GM21367 (cell line): ENCODE results near the gene RPS17.

Source experiments
- ATAC-seq: cut with Tn5 transposase; IDR thresholded peaks from one replicate; pipeline ENCODE4 v1.9.1; 2021; ENCODE audit not compliant: unreplicated experiment

RPS17 gene

DNA sequence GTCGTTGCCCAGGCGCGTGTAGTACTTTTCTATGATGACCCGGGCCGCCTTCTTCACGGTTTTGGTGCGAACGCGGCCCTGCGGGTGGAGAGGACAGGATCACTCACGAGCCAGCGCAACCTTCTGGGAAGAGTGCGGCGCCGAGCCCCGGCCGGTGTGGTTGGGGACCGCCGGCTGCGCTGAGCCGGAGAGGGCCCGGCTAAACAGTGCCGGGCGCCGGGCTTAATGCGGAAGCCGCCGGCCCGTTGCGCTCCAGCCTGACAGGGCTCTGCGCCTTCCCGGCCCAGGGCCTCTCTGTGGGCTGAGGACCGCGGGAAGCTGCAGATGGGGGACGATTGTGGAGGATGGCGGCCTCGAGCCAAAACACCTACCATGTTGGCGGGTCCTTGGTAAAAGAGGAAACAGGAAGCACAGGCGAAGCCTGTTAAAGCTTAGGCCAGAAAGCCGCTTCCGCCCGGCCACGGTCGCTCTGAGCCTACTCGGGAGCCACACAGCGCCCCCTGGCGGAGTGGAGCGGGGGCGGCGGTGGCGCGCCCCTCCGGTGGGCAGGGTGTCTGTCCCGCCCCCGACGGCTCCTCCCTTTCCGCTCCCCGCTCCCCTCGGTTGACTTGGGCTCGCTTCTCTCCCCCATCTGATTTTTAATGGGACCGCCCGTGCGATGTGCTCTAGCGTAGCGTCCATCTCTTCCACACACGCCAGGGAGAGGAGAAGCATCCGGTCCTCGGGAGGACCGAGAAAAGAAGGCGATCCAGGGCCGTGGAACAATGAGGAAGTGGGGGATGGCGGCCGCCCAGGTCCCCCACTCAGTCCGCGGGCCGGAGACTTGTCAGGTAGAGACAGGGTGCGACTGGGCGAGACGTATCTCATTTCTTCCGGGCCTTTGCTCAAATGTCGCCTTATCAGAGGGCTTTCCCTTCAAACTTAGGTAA is at the start of gene RPS17:
Gene RPS17 (minus strand): TSS at position 403 of the 929 bp plus-strand sequence. CDS start 29 bp downstream, at position 374.
- peak; percentile 87 for ATAC-seq

DNA sequence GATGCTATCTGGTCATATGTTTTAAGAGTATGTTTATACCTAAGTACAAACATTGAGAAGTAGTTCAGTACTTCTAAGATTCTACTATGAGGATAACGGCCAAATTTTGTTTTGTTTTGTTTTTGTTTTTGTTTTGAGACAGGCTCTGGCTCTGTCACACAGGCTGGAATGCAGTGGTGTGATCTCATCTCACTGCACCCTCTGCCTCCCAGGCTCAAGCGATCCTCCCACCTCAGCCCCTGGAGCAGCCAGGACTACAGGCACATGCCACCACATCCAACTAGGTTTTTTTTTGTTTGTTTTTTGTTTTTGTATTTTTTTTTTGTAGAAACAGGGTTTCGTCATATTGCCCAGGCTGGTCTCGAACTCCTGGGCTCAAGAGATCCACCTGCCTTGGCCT is 47.5 kb upstream of the RPS17 start:
- ATAC-seq = no peak

DNA sequence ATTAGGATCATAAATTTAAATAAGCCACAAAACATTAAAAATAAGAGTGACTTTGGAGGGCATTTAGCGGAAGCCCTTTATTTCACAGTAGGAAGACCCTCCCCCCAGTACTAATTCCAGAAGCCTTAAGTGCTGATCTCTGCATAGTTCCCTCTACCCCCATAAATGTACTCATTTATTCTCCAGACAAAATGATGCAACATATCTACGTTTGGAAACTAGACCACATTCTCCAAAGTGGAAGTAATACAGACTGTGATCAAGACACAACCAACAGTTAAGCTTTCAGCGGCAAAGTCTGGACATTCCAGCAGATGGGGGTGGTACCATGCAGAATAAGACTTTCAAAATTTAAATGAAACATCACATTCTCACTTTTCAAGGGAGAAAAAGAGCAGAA is 44.8 kb upstream of the RPS17 start:
- no peak for ATAC-seq

DNA sequence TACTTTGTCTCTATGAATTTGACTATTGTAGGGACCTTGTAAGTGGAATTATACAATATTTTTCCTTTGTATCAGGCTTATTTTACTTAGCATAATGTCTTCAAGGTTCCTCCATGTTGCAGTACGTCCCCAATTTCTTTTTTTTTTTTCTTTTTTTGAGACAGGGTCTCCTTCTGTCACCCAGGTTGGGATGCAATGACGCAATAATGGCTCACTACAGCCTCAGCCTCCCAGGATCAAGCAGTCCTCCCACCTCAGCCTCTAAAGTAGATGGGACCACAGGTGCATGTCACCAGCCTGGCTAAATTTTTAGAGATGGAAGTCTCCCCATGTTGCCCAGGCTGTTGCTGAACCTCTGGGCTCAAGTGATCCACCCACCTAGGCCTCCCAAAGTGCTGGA is 40.5 kb upstream of the RPS17 start:
- no peak for ATAC-seq

DNA sequence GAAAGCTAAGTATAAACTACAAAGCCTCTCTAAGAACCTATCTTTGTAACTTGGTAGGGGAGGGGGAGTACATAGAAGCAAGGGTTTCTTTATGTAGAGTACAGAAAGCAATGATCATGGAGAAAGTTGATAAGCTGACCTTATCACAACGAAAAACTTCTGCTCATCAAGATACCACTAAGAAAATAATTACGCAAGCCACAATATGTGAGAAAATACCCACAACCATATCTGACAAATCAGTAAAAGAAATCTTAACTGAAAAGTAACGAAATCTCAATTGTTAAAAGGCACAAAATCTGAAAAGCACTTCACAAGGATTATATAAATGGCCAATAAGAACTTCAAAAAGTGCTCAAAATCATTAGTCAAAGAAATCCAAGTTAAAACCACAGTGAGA is 35.1 kb upstream of the RPS17 start:
- ATAC-seq = no peak

DNA sequence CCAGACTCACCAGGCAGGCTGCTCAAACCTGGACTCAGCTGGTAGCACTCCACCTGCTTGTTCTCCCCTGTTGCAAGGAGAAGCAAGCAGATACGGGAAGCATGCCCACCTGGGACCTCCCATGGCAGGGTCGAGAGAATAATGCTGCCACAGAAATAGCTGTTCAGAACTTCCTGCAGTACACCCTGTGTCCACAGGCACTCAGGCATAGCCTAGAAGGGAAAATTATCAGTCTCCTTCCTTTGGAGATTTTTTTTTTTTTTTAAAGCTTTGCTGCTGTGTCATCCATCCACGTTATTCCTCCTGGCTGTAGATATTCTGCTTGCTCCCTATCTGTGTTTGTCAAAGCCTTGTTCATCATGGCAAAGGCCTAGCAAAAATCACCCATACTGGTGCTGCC is 32.7 kb upstream of the RPS17 start:
- no peak for ATAC-seq

DNA sequence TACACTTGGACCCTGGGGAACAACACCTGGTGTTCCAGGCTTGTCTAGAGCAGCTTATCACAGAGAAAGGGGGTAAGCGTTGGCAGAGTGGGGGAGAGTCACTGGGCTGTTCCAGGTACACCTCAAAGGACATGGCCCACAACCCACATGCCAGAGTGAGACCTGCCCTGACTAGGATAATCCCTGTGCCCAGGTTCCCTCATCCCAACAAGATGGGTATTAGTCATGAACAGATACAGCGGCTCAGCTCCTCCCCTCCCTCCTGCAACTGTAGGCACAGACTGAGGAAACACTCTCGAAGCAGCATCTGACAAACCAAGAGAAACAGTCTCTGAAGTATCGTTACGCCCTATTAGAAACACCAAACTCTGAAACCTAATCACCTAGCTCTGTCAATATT is 32.1 kb upstream of the RPS17 start:
- ATAC-seq = no peak

DNA sequence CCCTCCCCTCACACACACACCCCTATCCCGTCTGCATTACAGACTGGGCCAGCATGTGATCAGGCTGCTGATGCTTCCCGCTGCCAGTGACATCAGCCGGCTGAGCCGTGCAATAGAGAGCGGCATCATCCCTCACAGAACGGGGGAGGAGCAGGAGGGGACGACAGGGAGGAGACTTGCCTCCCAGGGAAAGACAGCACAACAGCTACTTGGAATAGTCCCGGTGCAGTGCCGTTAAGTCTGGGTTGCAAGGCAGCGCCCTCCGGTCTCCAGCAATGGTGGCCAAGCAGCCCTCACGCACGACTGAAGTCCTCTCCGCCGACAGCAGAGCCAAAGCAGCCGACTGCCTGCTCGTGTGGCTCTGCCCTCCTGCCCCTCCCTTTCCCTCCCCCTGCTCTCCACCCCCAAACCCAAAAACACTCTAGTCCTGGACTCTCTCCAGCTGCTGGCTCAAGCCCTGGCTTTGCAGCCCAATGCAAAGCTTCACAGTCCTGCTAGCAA is 31.5 kb upstream of the RPS17 start:
- ATAC-seq = no peak

DNA sequence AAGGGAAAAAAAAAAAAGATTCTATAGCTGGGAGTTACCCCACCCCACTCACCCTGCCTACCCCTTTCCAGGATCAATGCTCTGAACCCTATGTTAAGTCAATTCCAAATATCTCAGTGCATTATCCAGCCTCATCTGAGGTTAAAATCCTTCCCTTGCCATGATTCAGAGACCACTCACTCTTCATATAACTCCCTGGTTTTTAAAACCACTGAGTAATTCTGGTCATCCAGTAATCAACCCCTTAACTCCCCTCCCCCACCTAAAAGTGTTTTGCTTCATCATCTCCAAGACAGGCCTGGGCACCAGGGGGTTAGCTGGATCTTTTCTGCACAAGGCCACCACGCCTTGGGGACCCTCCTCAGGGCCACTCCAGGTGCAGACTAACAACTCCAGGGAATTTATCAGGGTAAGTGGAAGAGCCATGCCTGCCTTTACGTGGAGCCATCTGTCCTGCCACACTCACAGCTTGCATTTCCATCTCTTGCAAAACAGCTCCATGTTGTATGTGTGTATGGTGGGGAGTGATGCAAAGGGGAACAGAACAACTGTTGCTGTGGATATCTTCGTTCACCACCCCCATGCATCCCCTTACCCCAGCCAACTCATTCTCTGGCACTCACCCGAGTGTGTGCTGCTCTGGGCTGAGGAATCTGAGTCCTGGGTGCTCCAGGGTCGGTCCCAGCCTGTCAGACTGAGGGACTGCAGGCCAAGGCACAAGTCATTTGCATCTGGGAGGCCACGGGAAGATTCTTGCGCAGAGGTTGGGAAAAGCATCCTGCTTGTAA is 30.7 kb upstream of the RPS17 start:
- ATAC-seq = no peak

DNA sequence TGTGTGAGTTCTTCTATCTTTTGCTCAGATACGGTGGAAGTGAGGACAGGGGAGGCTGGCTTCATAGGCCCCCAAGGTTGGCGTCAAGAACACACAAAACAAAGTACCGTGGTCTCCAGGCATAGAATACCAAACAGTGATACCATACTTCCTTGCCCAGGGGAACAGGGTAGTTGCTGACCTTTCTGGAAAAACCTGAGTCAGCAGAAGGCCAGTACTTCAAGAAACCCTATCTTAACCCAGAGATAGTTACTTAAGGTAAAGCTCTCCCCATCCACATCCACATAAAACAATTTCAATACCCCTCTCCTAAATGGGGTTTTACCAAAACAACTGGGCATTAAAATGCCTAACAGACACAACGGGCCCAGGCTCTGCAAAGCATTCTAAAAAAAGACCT is 29.6 kb upstream of the RPS17 start:
- ATAC-seq = no peak

DNA sequence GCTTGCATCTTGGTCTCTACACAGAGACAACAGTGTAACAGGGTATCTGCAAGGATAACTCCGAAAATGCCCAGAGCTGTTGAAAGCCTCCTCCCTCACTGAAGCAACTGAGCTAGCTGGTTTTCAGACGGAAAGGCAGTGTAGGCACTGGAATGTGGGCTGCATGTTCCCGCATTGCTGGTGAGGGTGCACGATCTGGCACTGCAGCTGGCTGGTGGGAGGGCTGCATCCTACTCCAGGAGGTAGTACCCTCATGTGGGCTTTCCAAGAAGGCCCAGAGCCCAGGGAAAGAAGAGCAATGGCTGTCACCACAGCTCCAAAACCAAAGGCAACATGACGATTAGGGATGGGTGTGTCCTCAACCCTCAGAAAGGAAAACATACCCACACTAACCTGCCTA is 28.7 kb upstream of the RPS17 start:
- ATAC-seq = no peak

DNA sequence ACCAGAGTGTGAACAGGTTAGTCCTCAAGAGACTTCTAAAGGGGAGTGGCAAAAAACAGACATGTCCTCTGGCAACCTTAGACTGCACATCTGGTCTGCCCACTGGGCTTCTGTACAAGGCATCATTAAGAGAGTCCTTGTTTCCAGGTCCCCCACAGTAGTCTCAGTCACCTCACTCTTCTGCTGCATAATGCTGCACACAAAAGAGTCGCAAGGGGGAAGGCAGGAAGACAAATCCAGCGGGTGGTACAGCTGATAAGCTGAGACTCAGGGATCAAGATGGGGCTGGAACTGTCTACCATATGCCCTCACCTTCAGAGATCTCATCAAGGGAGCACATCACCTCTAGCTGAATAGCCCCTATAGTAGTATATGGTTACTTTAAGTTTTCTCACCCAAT is 27.4 kb upstream of the RPS17 start:
- ATAC-seq = no peak

DNA sequence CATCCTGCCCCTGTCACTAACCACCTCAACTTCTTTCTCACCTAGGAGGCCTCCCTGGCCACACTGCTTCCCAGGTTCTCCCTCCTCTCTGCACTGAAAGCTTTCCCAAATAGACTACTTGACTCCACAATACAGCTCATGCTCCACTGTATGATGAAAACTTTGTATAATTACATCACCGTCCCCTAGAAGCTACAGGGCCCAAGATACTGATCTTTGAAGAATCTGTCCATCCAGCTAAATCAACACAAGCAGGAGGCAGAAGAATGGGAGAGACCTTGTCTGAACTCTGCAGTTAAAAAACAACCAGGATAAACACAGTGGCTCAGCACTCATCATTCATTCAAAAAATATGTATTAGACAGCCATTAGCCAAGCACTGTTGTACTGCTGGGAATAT is 26.4 kb upstream of the RPS17 start:
- no peak for ATAC-seq

DNA sequence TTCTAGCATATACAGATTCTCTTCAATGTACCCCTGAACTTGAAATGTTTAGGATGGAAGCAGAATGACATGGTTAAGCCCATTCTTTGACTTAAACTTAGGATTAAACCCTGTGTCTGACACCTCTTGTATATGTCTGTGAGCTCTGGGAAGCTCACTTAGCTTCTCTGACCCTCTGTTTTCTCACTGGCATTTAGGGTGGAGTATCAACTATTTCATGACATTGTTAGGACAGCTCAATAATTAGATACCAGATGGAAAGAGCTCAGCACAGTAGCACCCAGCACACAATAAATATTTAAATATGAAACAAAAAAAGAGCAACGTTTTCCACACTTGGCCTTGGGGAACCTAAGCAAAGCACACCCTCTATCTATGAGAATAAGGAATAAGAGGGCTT is 18.2 kb upstream of the RPS17 start:
- ATAC-seq = no peak

DNA sequence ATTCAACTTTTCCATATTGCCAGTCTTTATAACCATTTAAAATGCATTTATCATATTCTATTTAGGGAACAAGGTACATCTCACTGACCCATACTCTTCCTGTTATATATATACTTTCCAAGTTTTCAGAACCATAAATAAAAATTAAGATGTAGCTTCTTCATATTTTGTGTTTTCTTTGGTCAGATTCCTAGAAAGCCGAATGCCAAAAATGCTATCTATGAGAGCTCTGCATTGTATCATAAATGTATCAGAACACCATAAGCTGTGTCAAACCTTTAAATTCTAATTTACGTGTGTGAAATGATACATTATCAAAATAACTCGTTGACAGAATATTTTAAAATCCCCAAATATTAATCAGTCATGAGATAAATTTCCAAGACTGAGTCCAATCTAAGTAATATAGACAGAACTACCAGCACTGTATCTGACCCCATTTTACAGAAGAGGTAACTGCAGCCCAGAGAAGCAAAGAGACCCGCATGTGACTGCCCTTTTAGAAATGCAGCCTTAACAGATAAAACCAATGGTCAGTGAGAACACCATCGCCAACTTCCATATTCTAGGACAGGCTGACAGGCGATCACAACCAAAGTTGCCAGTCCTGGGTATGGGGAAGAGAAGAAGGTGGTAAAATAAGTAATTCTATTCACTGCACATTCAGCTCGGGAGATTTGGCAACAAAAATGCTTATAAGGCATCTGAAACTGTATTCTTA is 16.2 kb upstream of the RPS17 start:
- no peak for ATAC-seq

DNA sequence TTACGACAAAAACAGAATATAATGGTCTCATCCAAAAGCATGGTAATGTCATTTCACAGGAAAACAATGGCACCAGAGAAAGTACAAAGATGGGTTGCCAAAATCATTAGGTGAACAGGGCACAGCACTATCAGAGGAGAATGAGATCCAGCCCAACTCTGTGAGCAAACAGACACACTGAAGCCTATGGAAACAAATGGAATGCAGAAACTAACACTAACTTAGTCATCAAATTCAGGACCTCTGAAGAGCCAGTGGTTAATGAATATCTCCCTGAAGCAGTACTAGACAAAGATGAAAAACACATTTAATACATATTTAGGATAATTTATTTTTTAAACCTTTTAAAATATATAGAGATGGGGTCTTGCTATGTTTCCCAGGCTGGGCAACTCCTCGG is 14.6 kb upstream of the RPS17 start:
- no peak for ATAC-seq

DNA sequence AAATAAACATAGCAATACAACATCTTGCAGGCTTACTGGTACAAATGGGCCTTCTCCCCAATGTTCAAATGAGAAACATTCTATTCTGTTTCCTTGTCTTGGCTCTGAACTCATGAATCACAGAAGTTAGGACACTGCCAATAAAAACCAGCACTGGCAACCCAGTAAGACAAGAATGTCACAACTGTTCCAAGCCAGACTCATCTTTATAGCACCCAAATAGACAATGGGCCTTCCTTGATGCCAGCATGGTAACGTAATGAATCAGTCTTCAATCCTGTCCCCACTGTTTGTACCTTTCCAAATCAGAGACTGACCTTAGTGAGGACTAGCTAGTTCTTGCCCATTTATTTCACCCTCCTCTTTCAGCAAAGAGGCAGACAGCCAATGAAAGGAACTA is 14.1 kb upstream of the RPS17 start:
- no peak for ATAC-seq

DNA sequence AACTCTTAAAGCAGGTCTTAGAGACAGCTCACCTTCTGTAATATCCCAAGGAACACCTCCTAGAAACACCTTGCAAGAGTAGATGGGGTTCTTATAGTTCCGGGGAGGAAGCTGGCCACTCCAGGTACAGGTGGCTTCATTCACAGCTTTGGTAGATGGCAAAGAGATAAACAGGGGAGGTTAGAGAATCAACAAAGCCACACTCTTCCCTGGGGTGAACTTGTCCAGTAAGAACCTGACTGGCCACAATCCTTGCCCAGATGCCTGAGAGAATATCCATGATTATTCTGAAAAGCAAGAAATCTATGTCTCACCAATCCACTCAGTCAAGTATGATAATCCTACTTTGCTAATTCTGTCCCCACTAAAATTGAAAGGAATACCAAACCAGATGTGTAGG is 13.6 kb upstream of the RPS17 start:
- ATAC-seq = no peak

DNA sequence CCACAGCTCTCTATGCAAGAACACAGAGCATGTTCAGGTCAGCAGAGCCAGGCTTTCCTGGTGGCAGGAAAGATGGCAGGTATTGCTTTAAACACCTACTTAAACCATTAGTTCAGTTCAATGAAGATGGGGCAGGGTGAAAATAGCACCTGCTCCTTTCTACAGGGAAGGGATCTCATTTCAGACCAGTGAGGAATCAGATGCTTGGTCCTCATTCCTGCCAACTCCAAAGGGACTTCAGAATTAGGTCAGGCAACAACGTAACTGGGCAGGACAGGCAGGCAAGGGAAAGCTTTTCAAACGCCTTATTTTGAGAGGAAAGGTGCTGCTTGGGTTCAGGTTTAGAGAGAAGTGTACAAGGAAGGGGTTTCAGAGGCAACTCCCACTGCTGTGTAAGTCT is 12.6 kb upstream of the RPS17 start:
- ATAC-seq = no peak

DNA sequence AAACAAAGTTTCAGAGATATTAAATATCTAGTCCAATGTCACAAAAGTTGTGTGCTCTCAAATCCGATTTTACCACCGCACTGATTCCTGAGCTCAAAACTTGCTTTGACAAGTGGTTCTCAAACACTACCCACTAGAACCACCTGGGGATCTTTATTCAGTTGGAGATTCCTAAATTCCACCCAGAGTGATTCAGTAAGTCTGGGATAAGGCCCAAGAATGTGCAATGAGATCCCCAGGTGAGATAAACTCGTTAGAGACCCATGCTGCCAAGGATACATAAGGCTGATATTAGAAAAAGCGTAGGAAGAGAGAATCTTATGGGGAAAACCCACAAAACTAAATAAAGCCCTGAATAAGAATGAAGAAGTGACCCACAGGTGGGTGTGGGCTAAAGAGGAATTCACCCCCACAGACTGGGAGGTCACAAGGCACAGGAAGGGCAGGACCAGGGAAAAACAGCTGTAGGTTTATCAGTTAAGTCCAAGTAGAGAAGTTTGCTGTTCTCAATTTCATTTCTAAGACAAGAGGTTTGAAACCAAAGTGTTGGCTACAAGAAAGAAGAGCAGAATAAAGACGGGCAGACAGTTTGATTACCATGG is 11.5 kb upstream of the RPS17 start:
- peak; percentile 52 for ATAC-seq

DNA sequence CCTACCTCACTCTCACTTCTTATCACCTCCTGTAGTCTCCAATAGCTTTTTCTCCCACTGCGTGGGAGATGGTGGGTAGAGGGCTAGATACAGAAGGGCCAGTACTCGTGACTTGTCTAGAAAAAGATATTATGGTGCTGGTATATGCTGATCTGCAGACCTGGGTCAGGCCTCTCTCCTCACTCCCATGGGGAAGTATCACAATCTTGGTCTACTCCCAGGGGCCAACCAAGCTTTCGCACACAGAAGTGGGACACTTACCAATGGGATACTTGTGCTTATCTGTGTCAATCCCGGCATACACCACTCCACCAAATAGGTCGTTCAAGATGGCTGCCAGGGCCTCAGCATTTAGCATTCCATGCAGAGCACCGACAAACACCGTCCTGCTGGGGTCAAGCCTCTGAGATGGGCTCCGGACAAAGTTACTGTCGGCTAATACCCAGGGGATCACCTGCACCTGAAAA is 9.0 kb upstream of the RPS17 start:
- no peak for ATAC-seq
